NCI-H2196 (cell line): ENCODE data around the gene GP1BA.
A peak's percentile ranks its signal among the peaks of the same experiment; 100 is the strongest.

Source experiments
- DNase-seq: peaks from one replicate; lab custom pipeline; 2025; ENCODE audit not compliant: unreplicated experiment; lab: John Stamatoyannopoulos, UW

The GP1BA gene

DNA sequence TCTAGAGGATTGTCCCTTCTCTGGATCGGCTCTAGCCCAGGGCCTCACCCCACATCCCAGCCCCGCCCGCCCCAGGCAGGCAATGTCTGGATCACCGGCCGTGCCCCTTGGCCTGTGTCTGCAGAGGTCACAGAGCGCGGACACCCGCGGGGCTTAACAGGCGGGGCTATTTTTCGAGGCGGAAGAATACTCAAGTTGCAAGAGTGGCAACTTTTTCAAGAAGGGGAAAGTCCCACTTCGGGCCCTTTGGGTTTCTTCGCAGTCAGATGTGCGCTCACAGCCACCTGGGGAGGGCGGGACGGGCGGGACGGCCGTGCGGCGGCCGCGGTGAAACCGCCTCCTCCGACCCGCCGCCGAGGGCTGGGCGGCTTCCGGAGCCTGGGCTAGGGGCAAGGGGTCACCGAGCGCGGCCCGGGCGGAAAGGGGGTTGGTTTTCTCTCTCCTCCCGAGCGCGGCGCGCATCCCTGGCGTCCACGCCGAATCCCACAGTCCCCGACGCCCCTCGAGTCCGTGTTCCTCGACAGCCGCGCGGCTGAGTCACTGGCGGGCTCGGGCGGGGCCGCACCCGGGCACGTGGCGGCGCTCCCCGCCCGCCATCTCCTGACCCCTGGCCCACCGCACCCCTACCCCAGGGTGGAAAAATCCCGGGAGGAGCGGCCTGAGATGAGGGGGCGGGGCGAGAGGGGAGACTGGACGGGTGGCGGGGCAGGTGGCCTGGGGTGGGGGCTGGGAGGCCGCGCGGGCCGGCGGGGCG, 17.4 kb downstream of the GP1BA start:
- peak; percentile 54 for DNase-seq

DNA sequence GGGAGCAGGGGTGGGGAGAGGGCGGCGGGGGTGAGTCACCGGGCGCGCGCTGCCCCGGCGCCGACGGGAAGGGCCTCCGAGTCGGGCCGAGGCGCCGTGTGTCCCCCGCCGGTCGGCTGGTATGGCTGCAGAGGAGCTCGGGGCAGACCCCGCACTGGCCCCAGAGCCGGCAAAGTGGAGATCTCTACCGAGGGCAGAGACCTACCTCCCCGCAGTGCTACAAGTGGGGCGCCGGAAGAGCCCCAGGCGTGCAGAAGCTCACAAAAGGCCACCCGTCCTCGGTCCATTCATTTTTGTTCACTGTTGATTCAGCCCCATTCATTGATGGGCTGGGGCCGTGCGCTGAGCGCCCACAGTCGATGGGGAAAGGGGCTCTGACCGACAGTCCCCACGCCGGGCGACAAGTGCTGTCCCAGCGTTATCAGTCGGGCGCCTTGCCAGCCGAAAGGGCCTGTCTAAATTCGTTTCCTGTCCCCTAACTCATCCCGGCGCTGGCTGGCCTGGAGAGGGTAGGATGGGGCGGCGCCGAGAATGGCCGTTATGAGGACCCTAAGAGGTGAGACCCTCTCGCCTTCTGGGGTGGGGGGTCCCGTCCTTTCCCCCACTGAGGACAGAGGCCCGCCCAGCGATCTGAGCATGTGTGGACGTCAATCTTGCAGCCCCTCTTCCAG, 18.1 kb downstream of the GP1BA start:
- DNase-seq, result no peak

DNA sequence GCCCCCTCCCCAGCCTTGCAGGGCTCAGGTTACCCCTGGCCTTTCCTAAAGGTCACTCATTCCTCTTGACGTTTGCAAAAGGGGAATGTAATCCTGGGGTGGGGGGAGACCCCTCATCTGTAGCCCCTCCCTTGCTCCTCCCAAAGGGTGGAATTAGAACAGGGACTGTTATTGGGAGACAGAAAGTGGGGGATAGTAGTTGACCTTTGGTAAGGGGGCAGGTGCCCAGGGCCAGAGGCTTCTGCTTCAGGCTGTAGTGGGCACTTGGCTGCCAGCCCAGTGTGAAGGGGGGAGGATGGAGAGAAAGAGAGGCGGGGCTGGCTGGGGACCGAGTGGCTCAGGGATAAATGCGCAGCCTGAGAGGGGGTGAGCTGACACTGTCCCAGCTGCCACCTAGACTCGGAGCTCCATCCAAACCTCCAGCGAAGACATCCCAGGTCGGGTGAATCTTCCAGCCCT, 18.7 kb downstream of the GP1BA start, which contains the start of gene ENO3:
Gene ENO3, plus strand, starts transcription at position 374 of the 459 bp plus-strand sequence. CDS start 711 bp downstream, outside the sequence.
- DNase-seq, result peak; percentile 10

DNA sequence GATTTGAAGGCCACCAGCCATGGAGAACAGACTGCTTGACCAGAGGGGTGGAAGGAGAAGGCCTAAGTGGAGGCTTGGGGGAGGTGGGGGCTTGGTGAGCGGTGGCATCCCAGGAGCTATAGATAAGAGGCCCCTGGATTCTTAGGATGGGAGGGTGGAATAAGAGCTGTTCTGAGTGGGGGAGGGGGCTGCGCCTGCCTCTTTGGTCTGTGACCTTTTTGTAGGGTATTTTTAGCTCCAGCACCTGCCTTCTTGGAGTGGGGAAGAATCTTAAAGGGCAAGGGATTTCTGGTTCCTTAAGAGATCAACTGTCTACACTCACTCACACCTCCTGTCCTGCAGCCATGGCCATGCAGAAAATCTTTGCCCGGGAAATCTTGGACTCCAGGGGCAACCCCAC, 19.4 kb downstream of the GP1BA start:
- DNase-seq, result no peak

DNA sequence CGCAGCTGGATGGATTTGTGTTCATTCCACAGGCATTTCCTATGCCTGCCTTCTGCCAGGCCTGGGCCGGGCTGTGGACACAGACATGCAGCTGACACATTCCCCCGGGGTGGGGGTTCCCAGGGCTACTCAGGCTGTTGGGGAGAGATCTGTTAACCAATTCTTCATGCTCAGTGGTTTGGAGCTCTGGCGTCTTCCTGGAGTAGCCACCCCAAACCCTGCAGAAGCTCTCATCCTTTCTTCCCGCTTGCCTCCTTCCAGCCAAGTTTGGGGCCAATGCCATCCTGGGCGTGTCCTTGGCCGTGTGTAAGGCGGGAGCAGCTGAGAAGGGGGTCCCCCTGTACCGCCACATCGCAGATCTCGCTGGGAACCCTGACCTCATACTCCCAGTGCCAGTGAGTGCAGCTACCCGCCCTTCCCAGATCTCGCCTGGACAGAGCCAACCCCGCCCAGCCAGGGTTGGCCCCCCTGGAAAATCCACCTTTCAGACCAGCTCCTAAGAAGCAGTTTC, 21.4 kb downstream of the GP1BA start:
- DNase-seq, result no peak

DNA sequence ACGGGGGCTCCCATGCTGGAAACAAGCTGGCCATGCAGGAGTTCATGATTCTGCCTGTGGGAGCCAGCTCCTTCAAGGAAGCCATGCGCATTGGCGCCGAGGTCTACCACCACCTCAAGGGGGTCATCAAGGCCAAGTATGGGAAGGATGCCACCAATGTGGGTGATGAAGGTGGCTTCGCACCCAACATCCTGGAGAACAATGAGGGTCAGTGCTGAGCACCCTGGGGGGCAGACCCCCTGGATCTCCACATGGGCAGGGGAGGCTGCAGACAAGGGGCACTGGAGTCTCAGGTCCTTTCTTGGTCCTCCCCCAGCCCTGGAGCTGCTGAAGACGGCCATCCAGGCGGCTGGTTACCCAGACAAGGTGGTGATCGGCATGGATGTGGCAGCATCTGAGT, 23.0 kb downstream of the GP1BA start:
- no peak for DNase-seq

DNA sequence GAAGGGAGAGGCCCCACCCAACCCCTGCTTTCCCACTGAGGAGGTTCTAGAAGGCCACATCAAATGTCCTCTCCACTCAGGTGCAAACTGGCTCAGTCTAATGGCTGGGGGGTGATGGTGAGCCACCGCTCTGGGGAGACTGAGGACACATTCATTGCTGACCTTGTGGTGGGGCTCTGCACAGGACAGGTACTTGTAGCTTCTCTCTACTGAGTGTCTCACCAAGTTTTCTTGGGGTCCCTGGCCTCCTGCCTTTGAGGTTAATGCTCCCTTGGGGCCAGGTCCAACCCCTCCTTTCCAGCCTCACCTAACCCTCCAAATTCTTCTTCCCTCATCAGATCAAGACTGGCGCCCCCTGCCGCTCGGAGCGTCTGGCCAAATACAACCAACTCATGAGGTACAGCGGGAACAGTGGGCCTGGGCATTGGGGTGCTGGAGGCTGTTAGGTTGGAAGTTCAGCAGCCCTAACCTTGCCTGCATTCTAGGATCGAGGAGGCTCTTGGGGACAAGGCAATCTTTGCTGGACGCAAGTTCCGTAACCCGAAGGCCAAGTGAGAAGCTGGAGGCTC, 24.5 kb downstream of the GP1BA start:
- DNase-seq, result no peak

DNA sequence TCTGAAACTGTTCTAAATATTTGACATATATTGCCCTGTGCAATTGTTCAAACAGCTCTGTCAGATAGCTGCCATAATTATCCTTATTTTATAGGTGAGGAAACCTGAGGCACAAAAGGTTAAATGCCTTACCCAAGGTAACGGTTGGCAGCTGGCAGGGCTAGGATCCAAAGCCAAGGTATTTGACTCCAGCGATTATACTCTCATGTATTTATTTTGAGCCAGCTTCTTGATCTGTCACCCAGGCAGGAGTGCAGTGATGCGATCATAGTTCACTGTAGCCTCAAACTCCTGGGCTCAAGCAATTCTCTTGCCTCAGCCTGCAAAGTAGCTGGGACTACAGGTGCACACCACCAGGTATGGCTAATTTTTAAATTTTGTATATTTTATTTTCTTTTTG, 26.0 kb downstream of the GP1BA start:
- peak; percentile 4 for DNase-seq

DNA sequence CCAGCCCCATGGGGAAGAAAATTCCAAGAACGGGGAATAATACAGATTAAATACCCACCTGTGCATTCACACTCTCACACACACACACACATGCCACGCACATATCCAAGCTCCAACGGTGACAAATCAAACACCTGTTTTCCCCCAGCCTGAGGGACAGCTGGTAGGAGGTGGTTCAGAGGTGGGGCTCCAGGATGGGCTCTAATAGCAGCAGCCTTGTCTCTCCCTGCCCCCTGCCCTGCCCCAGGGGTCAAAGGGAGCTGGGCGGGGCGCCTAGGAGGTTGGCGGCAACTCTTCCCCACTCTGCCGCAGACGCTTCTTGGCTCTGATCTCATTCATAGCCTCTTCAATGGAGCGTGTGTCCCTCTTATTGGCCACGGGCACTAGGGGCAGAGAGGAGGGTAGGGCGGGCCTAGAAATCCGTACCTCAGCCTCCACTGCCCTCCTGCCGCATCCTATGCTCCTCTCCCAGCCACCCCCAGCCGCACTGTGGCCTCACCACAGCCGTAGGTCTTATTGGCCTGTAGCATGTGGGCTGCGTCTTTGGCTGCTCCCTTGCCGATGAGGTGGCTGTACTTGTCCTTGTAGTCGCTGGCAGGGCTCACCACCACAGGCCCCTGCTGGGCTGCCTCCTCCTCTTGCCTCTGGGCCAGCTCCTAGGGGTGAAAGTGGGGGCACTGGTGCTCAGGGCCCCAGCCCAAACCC, 27.3 kb downstream of the GP1BA start:
- no peak for DNase-seq

DNA sequence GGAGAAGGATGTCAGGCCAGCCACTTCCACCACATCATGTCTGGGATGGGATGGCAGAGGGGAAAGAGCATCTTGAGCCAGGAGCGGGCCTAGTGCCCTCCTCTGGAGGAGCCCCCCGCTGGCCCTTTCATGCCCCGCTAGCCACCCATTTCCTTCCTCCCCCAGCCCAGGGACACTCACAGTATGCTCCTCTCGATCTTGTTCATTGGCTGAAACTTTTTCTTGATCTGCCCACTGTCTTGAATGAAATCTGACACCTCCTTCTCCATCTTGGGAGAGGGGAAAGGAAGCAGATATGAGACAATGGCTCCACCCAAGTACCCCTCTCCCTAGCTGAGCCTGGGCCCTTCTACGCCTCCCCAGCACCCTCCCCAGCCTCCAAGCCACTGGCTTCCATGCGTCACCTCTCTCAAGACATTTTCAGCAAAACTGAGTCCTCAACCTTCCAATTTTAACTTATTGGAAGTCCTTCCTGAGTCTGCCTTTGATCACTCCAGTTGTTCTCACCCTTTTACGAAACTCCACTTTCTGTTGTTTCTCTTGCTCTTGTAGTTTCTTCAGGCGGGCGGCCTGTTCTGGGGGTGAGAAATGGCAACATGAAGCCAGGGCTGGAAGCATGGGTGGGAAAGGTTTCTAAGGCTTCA, 28.3 kb downstream of the GP1BA start:
- no peak for DNase-seq

DNA sequence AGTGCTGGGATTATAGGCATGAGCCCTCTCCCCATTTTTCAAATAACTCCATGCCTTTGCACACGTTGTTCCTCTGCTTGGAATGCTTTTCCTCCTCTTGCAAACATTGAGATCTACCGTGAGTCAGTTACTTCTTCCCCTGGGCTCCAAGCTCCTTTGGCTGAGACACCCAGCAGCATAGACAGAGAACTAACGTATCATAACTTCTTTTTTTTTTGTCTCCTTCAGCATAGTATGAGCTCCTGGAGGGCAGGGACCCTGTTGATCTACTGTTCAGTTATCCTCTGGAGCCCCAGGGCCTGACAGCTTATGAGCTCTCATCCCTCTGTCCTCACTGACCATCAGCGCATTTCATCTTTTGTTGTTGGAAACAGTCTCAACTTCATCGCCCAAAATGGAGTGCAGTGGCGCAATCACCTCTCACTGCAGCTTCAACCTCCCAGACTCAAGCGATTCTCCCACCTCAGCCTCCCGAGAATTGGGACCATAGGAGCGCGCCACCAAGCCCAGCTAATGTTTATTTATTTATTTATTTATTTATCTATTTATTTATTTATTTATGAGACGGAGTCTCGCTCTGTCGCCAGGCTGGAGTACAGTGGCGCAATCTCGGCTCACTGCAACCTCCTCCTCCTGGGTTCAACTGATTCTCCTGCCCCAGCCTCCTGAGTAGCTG, 33.4 kb downstream of the GP1BA start:
- no peak for DNase-seq

DNA sequence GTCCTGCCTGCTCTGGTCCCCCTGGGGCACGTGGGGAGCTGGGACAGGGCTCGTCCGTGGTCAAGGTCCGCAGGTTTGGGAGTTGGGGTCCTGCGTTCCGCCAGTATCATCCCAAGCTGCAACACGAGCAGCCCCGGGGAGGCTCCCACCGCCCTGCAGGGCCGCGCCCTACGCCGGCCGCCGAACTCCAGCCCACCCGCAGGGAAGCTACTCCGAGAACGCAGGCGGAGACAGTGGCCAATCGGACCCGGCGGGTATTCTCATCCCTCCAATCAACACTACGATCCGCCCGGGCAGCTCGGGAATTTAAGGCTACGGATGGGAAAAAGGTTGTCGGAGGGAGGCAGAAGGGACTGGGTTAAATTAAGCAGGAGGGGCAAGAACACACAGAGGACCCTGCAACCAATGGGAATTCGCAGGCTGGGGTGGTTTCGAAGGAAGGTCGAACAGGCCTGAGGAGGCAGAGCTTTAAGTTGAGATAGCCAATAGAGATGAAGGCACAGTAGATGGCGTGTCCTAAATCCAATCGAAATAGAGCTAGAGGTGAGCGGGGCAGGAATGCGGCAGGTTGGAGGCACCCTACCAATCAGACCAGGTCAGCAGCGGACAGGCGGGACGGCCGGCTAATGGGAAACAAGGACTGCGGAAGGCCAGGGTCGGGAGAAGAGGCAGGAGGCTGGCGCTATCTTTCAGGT, 34.9 kb downstream of the GP1BA start:
- DNase-seq, result peak; percentile 81

DNA sequence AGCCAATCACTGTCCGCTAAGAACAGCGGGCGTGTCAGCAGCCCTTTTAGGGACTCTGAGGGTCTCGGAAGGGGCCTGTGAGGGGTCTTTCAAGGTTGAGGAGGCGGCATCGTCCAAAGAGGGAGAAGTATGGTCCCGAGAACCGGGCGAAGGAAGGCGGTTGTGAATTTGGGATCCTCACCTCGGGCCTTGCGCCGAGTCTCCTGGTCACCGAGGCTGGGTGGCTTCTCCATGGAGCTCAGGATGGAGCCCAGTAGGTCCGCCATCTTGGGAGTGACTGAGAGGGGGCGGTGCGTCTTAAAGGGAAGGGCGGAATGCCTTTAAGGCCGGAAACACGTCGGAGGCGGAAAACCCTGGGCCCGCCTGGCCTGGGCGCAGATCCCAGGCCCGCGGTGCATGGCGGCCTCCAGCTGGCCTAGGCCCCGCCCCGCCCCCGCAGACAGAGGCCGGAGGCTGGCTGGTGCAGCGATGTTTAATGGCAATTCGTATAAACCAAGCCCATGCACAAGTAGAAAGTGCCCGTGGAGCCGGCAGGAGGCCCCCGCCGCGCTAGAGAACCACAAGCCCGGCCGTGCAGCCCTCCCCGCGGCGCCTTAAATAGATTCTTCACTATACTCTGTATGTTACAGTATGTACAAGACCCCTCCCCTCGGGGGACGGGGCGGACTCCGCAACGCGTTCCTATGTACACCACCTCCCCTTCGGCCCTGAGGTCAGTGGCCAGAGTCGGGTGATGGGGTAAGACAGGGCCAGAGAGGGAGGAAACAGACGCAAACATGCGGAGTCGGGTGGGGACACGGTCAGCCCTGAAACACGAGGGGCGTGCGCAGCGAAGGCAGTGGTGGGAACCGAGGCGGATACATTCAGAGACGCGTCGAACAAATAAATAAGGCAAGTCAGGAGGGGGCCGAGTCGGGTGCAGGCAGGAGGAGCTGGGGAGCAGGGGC, 35.7 kb downstream of the GP1BA start, which contains the start of gene SPAG7:
Gene SPAG7, minus strand, starts transcription at position 279 of the 947 bp plus-strand sequence. Its CDS starts 13 bp downstream, at position 266.
- DNase-seq, result peak; percentile 80

DNA sequence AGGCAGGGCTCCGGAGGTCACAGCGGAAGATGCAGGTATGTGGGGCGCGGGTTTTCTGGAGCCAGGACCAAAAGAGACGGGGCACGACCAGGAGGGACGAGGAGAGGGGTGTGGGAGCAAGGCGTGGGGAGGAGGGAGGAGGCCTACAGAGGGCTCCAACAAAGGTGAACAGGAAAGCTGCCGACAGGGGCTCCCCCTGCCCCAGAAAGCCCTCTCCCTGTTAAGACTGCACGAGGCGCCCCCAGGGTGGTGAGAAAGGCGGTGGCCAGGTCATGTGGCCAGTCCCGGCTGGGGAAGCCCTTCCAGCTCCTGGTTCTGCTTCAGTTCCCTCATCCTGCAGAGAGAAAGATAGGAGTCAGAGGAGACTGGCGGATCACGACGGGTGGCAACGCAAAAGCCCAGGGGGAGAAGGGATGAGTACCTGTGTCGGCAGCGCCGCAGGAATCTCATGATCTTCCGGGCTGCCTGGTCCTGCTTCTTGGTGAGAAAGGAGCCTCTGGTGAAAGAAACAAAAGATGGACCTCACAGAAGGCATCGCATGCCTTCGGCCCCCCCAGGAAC, 36.5 kb downstream of the GP1BA start:
- DNase-seq, result no peak

DNA sequence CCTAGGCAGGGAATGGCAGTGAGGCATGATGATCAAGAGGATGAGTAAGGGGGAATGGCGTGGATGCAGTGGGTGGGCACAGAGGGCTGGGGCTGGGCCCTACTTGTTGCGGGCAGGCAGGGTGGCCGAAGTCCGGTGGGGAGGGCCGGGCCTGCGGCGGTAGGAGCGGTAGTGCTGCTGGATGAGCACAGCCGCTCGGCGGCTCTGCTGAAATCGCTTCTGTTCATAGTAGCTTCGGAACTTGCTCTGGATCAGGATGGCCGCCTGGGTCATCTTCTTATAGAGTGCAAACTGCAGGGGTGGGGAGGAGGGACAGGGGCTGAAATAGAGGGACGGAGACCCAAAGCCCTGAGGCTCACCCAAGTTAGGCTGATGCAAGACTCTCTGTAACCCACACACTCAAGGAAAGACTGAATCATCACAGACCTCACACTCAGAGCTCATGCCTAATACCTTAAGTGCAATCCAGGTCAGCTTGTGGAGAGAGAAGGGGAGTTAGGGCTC, 37.0 kb downstream of the GP1BA start:
- no peak for DNase-seq

DNA sequence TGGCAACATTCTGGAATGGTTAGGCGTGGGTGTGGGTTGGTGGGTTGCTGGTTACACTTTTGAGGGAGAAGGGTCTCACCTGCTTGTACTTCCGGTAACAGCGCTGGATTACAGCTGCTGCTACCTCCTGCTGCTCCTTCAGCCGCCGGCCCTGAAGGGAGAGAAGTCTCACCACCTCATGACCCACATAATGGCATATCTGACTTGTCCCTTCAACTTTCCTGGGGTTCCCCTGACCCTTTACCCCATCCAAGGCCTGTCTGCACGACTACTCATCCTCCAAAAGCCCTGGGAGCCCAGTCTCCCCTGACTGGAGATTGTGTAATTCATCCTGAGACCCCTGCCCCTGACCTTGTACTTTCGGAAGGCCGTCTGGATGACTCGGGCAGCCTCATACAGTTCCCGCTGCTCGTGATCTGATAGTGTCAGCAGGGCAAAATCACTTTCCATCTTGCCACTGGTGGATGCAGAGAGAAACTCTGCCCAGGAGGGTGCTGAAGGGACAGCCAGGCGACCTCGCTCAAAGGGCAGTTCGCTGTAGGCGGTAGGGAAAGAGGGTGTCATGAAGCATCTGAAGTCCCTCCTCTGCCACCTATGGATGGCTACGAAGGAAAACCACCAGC, 37.6 kb downstream of the GP1BA start:
- no peak for DNase-seq

DNA sequence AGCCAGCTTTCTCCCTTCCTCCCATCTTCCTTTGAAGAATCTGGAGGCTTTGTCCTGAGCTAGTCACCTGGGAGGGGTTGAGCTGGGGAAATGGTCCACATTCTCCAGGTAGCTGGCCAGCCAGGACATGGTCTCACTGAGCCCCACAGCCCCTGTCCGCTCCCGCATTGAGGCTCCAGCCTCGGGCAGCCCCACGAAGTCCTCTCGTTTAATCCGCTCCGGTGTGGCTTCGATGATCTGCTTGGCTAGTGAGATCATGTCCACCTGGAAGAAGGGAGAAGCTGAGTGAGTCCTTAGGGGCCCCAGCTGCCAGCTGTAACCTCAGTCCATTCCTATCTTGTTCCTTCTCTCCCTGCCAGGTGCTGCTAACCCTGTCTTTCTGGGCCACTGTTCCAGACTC, 38.2 kb downstream of the GP1BA start:
- DNase-seq, result no peak
